ENCODE results near the gene RPRD1B.

DNA sequence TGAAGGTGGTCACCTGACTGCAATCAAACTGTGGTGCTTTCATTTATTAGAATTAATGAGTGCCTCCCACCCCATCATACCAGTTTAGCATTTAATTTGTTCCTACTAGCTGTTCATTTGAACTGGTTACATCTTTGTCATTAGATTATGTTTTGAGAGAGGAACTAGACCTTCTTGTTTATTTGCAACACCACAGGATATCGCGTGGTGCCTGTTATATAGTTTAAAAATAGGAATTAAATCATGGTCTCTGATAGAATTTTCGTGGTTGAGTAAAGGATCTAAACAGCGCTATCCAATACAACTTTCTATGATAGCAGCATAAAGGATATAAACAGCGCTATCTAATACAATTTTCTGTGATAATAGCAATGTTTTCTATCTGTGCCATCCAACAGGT lies 2.8 kb downstream of the RPRD1B start:
- TF ChIP-seq, protein P1, sequence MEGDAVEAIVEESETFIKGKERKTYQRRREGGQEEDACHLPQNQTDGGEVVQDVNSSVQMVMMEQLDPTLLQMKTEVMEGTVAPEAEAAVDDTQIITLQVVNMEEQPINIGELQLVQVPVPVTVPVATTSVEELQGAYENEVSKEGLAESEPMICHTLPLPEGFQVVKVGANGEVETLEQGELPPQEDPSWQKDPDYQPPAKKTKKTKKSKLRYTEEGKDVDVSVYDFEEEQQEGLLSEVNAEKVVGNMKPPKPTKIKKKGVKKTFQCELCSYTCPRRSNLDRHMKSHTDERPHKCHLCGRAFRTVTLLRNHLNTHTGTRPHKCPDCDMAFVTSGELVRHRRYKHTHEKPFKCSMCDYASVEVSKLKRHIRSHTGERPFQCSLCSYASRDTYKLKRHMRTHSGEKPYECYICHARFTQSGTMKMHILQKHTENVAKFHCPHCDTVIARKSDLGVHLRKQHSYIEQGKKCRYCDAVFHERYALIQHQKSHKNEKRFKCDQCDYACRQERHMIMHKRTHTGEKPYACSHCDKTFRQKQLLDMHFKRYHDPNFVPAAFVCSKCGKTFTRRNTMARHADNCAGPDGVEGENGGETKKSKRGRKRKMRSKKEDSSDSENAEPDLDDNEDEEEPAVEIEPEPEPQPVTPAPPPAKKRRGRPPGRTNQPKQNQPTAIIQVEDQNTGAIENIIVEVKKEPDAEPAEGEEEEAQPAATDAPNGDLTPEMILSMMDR (conservative IDR thresholded peaks at IDR 0.05; ENCODE audit: low read length), result no peak
- TF ChIP-seq EZH2phosphoT487 (IDR thresholded peaks at IDR 0.05; ENCODE audit: borderline replicate concordance), result no peak
